Measurements from ENCODE around the gene KLHL6.
"Not testable (repeated sequence)": the region's sequence is repeated elsewhere in the genome, so short reads cannot be mapped to it uniquely, and the experiment has no call there.

KLHL6 gene

DNA sequence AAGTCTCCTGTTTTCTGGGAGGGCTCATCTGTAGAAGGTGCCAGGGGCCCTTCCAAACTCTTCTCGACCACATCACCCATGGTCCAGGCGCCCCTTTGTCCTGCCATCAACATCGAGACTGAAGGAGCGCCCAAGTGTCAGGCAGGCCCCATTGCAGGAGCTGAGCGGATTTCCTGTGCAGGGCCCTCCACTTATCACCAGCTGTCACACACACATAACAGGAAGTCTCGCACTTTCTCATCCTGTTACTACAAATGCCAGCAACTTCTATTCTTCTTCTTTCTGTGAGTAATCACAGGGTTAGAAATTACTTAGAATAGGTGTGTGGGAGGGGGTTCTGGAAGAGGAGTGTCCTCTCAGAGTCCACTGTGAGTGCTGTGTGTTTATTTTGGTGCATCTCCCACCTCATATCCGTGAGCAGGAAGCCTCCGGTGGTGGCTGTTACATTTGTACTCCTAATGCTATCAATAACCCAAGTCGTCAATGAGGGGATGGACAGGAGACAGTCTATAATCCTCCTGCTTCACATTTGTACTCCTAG lies at the start of gene KLHL6:
TSS of gene KLHL6 (minus strand) at position 166 of the 541 bp plus-strand sequence. CDS start at position 113, 53 bp downstream.
- DNase-seq = peak; percentile 66

DNA sequence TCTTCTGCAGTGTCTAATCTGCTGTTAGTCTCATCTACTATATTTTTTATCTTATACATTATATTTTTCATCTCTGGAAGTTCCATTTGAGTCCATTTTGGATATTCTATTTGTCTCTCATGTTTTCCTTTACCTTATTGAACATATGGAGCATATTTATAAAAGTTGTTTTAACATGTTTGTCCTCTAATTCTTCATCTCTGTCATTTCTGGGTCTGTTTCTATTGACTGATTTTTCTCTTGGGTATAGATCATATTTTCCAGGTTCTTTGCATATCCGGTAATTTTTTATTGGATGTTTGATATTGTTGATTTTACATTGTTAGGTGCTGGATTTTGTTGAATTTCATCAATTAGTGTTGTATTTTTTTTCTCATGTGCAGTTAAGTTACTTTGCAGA lies 42.5 kb upstream of the KLHL6 start:
- DNase-seq = no peak

GRCh38 chr3:183594636-183595035 lies 39.1 kb upstream of the KLHL6 start:
- DNase-seq = no peak

GRCh38 chr3:183592821-183593220 lies 37.3 kb upstream of the KLHL6 start:
- no peak for DNase-seq

DNA sequence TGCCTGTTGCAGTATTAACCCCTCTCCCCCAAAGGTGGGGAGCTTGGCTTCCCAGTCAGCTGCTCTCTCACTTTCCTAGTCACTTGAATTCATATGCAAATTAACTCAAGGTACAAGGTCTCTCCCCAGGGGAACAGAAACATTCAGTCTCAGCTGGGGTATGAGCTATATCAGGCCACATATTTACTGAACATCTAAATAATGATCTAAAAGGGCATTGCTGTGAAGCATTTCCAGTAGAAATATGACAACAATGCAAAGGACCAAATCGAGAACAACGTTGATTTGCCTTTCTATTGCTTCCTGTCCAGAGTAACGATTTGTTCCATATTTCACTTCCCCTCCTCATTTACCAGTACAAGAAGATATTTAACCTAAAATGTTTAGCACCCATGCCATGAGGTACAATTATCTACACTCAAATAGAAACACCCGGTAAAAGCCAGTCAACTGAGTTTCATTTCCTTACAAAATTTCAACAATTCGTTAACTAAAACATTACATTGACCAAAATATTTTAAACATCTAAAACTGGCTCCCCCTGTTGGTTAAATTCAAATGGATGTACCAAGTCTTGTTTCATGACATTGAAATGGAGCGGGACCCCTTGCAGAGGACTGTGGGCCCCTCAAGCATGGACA lies 36.5 kb upstream of the KLHL6 start:
- no peak for DNase-seq

DNA sequence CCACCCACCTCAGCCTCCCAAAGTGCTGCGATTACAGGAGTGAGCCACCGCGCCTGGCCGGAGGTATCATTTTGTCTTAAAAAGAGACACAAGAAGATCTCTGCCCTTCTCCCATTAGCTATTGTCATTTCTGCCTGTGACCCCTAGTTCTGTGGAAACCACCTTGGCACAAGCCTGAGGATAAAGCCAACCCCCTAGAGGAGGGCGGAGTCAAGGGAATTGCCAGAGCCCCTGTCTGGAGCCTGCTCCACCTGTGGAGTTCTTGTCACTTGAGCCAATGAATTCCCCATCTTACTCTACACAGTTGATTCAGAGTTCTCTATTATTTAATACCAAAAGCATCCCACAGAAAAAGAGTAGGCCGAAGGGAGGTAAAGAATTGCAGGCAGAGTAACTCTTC lies 34.9 kb upstream of the KLHL6 start:
- no peak for DNase-seq

DNA sequence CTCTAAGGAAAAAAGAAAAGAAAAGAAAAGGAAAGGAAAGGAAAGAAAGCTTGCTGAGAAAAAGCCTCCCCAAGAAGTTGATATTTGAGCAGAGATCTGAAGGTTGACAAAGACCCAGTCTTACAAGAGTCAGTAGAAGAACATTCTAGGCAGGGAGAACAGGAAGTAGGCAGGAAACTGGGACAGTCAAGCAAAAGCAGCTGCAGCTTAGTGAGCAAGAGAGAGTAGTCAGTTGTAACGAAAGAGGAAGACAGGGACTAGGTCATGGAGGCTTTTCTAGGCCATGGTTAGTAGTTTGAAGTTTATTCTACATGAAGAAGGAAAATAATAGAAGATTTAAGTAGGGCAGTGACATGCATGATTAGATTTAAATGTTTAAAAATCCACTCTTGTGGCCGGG lies 31.8 kb upstream of the KLHL6 start:
- no peak for DNase-seq

DNA sequence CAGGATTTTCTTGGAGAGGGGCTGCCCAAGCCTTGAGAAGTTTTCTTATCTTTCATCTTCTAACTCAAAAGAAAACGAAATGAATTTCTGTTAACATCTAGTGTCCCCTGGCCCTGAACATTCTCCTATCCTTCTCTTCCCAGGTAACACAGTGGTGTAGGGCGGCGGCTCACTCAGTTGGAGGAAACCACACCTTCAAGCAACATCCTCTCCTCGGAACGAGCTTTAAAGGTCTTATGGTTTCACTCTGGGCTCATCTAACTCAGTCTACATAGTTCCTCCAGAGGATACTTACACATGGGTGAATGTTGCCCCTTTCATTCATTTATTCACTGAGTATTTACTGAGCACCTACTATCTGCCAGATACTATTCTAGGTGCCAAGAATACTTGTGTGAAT lies 31.0 kb upstream of the KLHL6 start:
- peak; percentile 12 for DNase-seq

- DNase-seq = no peak
Measured at GRCh38 chr3:183584914-183585280, 29.4 kb upstream of the KLHL6 start.

DNA sequence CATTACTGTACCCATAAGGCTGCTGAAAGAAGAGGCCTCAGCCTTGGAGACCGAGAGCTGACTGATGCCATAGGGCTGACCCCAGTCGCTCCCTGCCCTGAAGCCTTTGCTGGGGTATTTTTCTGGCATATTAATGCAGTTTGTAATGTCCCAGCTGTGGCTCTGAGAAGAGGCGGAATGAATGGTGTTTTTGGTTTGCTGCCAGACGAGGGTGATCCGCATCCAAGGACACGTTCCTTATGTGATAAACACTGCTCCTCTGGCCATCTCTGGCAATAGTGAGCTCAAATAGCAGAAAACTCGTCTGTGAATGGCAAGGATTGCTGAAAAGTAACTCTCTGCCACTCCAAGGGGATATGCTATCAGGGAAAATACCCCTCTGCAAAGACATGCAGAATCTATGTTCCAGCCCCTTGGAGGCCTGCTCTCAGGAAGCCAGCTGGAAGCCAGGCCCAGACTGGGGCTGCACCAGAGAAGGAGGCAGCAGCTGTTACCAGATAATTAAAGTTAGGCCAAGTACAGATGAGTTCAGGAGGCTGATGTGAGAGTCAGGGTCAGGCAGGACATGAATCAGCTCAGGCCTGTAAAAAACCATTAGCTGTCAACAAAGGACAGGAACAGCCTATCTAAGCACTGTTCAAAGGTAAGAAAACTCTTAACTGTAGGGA lies 28.9 kb upstream of the KLHL6 start:
- DNase-seq = no peak

DNA sequence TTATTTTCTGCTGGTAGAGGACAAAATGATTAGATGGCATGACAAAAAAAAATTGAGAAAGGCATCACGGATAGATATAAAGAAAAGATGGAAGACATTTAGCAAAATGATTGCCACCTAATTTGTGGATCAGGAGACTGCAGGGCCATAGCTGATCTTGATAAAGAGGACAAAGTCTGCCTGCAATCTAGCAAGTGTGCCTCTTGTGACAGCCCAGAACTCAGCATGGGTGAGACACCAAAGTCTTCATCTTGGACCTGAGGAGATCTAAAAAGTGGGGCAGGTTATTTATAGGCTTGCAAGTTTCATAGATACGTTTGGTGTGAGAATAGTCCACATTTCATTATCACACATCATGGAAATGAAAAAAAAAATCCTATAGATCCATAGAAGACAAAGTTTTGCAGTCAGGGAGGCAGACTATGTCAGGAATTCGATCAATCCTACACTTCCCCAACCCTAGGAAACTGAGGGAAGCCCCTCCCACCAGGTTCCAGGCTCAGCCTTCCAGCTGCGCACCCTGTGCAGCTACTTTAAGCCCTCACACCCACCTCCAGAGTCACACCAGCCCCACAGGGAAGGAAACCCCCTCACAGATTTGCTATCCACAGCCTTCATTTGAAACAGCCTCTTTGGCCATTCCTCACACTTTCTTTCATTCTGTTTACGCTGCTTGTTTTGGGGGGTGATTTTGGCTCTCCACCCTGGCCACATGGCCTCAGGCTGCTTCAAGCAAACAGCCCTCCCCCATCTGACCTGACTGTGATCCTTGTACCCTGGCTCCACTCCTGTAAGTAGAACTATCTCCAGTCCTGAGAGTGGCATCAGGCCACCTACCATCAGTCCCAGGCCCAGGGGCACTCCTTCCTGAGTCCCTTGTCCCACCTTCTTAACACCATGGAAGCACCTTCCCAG lies 28.1 kb upstream of the KLHL6 start:
- no peak for DNase-seq

DNA sequence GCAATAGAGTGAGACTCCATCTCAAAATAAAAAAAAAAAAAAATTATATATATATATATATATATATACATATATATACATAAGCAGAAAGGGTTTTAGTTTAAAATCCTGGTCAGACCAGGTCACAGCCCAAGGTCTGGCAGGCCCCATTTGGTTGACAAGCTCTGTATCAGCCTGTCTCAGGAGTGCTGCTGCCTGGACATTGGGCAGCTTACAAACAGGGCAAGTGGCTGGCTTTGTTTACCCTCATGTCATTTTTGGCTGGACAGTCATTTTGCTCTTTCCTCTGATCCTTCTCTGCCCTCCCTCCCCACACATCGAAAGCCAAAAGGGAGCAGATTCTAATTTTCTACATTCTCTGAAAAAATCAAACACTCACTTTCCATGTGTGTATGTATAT lies 26.7 kb upstream of the KLHL6 start:
- DNase-seq = no peak

DNA sequence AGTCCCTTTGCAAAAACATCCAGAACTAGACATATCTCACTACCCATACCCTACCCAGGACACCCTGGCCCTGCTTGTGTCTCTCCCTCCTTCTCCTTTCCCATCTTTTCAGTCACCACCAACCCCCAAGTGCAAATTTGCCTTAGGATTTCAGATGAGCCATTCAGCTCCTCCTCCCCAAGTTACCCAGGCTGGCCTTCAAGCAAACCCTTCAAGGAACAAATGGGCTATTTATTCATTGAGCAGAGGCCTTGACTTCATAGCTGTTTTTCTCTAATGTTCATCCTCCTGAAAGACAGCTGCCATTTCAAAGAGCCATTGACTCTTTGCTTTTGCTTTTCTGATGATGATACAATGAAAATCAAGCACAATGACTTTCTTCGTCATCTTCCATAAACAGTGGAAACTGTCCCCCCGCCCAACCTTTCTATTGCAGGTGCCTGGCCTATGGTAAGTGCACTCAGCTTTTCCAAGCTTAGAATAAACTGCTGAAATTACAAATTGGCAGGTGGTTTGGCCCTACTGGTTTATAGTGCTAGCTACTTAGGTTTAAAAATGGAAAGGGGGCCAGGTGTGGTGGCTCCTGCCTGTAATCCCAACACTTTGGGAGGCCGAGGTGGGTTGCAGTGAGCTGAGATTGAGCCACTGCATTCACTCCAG lies 26.1 kb upstream of the KLHL6 start:
- DNase-seq = no peak

DNA sequence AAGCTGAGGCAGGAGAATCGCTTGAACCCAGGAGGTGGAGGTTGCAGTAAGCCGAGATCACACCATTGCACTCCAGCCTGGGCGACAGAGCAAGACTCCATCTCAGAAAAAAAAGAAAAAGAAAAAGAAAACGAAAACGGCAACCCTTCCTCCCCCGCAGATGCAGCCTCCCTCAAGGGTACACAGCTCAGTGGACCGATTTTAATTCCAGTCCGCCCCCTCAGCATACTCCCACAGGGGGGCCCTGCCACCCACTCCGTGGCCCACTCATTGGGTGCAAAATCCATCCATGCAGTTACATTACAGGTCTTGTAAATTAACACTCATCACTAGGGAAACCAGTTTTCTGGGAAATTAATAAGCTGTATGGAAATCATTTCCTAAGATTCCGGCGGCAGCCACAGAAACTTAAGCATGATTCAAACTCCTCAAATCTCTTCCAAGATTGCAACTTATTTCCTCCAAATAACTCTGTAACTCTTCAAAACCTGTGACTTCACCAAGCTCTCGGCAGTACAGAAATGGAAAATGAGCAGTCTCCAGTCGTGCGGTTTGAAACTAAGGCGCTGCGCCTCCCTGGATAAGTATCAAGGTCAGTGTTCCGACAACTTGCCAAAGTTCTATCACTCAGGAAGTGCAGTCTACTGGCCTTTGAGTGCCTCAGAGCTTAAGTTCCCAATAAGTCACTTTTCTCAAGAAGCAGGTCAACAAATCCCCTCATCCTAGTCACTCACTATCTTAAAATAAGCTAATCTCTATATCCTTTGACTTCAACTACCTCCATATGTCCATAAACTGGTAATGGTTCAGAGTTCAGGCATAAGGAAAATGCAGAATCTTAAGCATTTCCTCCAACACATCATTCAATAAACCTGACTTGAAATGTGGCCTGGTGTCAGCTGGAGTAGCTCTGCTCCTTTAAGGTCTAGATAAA lies 24.7 kb upstream of the KLHL6 start:
- DNase-seq = no peak

- DNase-seq = no peak
Measured at GRCh38 chr3:183578179-183578578, 22.7 kb upstream of the KLHL6 start.

DNA sequence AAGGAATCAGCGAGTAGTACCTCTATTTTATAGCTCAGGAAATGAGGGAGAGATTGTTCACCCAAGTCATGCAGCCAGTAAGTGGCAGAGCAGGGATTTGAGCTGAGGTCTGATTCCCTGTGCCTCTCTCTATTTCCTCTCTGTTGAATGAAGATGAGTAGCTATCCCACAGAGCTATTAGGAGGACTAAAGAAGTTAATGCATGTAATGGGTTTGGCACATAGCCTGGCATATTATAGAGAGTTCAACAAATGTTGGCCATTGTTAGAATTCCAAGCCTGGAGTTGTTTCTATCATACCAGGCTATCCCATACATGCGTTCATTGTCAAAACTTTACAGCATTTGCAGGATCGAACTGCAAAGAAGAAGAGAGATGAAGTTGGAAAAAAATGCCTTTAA lies 21.8 kb upstream of the KLHL6 start:
- DNase-seq = no peak

- no peak for DNase-seq
Measured at GRCh38 chr3:183576487-183577107, 21.1 kb upstream of the KLHL6 start.

- no peak for DNase-seq
Measured at GRCh38 chr3:183572935-183573334, 17.4 kb upstream of the KLHL6 start.

GRCh38 chr3:183570191-183570590 lies 14.7 kb upstream of the KLHL6 start:
- not testable (repeated sequence) for DNase-seq

GRCh38 chr3:183566880-183567279 lies 11.4 kb upstream of the KLHL6 start:
- no peak for DNase-seq

DNA sequence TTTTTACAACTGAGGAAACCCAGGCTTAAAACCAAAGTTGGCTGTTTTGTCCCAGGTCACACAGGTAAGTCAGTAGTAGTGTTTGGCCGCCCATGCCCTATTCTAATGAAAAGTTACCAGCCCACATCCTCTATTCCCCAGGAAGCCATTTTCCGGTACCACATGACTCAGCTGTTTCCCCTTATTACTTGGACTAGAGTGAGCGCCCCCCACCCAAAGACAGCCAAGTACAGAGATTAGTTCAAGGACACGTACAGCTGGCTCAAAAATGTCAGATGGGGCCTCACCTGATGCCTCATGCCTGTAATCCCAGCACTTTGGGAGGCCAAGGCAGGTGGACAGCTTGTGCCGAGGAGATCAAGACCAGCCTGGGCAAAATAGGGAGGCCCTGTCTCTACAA lies 8.5 kb upstream of the KLHL6 start:
- DNase-seq = no peak

- DNase-seq = no peak
Measured at GRCh38 chr3:183563536-183563874, 8.0 kb upstream of the KLHL6 start.
